Thoracic aorta (tissue), 2 donors: ENCODE data around the gene ARL15. TPM values are rescaled to one million over a fixed set of nuclear protein-coding genes. Genes with fewer than 3 reads are reported as not detected.
"Not testable (repeated sequence)": the region's sequence is repeated elsewhere in the genome, so short reads cannot be mapped to it uniquely, and the experiment has no call there.

Experiments
- ATAC-seq: fragments of 150-250 bp; one replicate; pipeline ENCODE4 v1.8.0; 2017; ENCODE audit warnings: low read depth; ENCODE audit not compliant: insufficient number of reproducible peaks, low FRiP score
- DNase-seq: peaks from one replicate; pipeline ENCODE4 v3.0.0-alpha.2; 2020; ENCODE audit warnings: low spot score
- H3K27ac ChIP-seq, 2 donors: fragments of 200-600 bp; sonication (generic); 1 replicate in 1 of 2; 2 replicates in 1 of 2; pipeline ENCODE4 v1.5.1; 2016; ENCODE audit warnings: mild to moderate bottlenecking in 2 of 2, moderate library complexity in 2 of 2
- H3K27me3 ChIP-seq: fragments of 200-600 bp; sonication (generic); replicated peaks from 2 replicates; pipeline ENCODE4 v1.6.0; 2016; ENCODE audit warnings: mild to moderate bottlenecking; ENCODE audit not compliant: insufficient read depth
- H3K36me3 ChIP-seq: fragments of 200-600 bp; sonication (generic); one replicate; pipeline ENCODE4 v1.5.1; 2016
- H3K4me1 ChIP-seq, 2 donors: fragments of 200-600 bp; sonication (generic); 1 replicate in 1 of 2; 2 replicates in 1 of 2; pipeline versions ENCODE4 v1.5.1 to v1.6.0; 2016; ENCODE audit warnings: low read depth in 2 of 2, mild to moderate bottlenecking in 1 of 2; ENCODE audit not compliant: control insufficient read depth in 1 of 2
- H3K4me3 ChIP-seq: fragments of 200-600 bp; sonication (generic); 2 replicates; pipeline ENCODE4 v1.5.1; 2016; ENCODE audit warnings: mild to moderate bottlenecking
- H3K9me3 ChIP-seq: fragments of 200-600 bp; sonication (generic); 2 replicates; pipeline ENCODE4 v1.5.1; 2016
- CTCF ChIP-seq: fragments of 200-600 bp; sonication (generic); IDR thresholded peaks from one replicate; pipeline ENCODE4 v1.5.1; 2019; ENCODE audit warnings: antibody characterized with exemption
- total RNA-seq, 2 donors: library from RNA; depleted of rRNA; stranded (reverse); fragments of >200 nt; gene quantifications; one replicate each; pipeline versions ENCODE4 v1.1.0 to v1.2.3, GENCODE V29; 2016

The ARL15 gene
- total RNA-seq, 2 donors from 2014 or later: 23.6 to 36.8 TPM

GRCh38 chr5:53858700-53859456, 451.5 kb downstream of the ARL15 start:
- DNase-seq (no peak), ATAC-seq (no peak)
- Histone ChIP-seq H3K27ac (no peak overlapping the region), H3K27me3 (no peaks in the 10 kb centered on the region), H3K36me3 (no peaks in the 10 kb centered on the region), H3K4me3 (no peak overlapping the region), H3K9me3 (peaks cover 2% of the 10 kb centered on the region), H3K4me1 (no peaks in the 10 kb centered on the region)
- TF ChIP-seq CTCF: no peak

DNA sequence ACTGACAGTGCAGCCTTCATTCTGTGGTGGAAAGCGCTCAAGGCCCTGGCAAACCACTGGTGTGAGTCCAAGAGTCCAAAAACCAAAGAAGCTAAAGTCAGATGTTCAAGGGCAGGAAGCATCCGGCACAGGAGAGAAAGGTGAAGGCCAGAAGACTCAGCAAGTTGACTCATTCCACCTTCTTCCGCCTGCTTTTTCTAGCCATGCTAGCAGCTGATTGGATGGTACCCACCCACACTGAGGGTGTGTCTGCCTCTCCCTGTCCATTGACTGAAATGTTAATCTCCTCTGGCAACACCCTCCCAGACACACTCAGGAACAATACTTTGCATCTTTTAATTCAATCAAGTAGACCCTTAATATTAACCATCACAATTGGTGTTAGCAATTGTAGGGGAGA, 453.9 kb downstream of the ARL15 start:
- H3K4me3 ChIP-seq: no peak overlapping the region
- DNase-seq (no peak), ATAC-seq (no peak)
- no peaks in the 10 kb centered on the region for H3K36me3 ChIP-seq
- TF ChIP-seq CTCF: no peak
- no peaks in the 10 kb centered on the region for H3K27me3 ChIP-seq
- H3K27ac ChIP-seq: no peak overlapping the region
- no peaks in the 10 kb centered on the region for H3K4me1 ChIP-seq
- H3K9me3 ChIP-seq: peaks cover 2% of the 10 kb centered on the region

GRCh38 chr5:53836851-53837430, 473.4 kb downstream of the ARL15 start:
- not testable (repeated sequence) for H3K4me3 ChIP-seq, H3K36me3 ChIP-seq, DNase-seq, ATAC-seq, H3K9me3 ChIP-seq, H3K27me3 ChIP-seq, H3K4me1 ChIP-seq, H3K27ac ChIP-seq

DNA sequence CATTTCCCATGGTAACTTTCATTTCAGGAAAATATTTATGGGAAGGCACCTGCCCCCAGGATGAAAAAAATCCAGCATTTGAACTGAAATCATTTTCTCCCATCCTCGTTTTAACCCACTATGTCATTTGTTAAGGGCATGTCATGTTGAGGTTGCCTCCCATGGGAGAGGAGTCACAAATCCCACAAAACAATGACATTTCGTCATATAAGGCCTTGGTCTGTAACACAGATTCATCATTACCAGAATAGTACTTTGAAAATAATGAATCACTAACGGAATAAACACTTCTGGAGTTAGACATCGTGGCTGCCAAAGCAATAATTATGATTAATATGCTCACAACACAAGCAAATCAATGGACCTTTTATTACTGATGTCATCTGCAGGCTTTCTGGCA, 475.9 kb downstream of the ARL15 start:
- no peak for TF ChIP-seq CTCF
- no peaks in the 10 kb centered on the region for H3K4me1 ChIP-seq
- no peaks in the 10 kb centered on the region for H3K9me3 ChIP-seq
- no peaks in the 10 kb centered on the region for H3K36me3 ChIP-seq
- H3K27me3 ChIP-seq: no peaks in the 10 kb centered on the region
- H3K4me3 ChIP-seq: no peak overlapping the region
- ATAC-seq (no peak), DNase-seq (no peak)
- H3K27ac ChIP-seq: no peak overlapping the region

Other genes with a start within 250 kb of the ARL15 start
- gene HSPB3, start 145.1 kb upstream of the ARL15 start, total RNA-seq: under 1 TPM in 1 of 2 donors, not detected in 1; 0.95 TPM
- gene SNX18, start 207.2 kb upstream of the ARL15 start, total RNA-seq: 100 to 1,000 TPM; 174 to 269 TPM